ENCODE measurements around the gene JPH3. TPM values are rescaled to one million over a fixed set of nuclear protein-coding genes. Genes with fewer than 3 reads are reported as not detected.
A peak's percentile ranks its signal among the peaks of the same experiment; 100 is the strongest.

The JPH3 gene
- total RNA-seq, 2 experiments from 2014 or later, result 0.08 to 0.10 TPM

DNA sequence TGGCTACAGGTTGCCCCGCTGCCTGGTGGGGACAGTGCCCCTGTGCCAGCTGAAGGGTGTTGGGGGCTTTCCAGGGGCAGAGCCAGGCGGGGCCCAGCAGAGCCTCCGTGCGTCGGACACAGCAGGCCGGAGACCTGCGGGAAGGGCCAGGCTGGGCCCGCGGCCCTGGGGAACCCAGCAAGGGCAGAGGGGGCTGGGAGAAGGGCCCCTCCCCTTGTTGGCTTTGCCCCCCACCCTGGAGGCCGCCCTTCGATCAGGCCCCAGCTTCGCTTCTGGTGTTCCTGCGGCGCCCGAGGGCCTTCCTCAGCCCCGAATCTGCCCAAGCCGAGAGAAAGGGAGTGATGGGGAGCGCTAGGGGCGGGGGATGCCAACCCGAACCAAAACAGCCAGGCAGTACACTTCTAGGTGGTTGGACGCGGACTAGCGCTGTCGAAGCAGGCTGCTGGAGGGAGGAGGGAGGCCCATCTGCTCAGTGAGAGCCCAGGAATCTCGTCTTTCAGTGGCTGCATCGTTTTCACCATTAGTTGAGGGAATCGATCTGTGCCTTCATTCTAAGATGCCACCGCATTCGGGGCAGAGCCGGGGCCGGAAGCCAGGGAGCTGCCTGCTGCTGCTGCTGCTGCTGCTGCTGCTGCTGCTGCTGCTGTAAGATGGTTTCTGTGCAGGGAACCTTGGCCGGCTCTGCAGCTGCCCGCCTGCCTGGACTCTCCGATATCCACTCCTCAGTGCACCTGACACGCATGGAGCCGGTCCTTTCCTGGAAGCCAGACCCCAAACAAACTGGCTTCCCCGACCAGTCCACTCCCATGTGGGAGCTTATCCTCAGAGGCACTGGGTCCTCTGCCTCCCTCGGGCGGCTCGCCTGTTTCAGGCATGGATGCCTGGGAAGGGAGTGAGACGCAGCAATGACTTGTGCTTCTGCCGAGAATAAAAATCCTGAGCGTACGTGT lies 1.7 kb downstream of the JPH3 start:
- Mint-ChIP-seq H3K27ac (no peak overlapping the region), H3K36me3 (no peaks in the 10 kb centered on the region), H3K27me3 (peaks cover 88% of the 10 kb centered on the region), H3K4me1 (peaks cover 9% of the 10 kb centered on the region), H3K9me3 (no peaks in the 10 kb centered on the region), H3K4me3 (no peak overlapping the region)
- no peak for DNase-seq

DNA sequence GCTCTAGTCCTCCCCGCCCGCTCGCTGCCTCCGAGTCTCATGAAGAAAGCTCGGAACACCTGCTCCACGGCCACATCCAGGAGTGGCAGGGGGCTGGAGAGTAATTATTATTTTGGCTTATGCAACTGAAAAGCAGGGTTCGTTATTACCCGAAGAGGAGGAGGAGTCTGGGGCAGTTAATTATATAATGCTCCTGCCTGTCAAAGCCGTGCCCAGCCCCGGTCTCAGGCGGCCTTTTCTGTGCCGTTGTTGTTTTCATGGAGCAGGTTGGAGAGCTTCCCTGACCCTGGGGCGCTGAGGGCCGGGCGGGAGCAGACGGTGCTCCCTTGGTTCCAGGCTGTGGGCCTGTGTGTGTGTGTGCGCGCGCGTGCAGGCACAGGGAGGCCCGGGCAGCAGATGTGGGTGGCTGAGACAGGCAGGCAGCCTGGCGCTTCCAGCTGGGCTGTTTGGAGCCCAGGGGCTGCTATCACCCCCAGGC lies 2.4 kb downstream of the JPH3 start:
- H3K4me3 Mint-ChIP-seq, result no peak overlapping the region
- no peak for DNase-seq
- no peaks in the 10 kb centered on the region for H3K9me3 Mint-ChIP-seq
- H3K36me3 Mint-ChIP-seq, result no peaks in the 10 kb centered on the region
- H3K4me1 Mint-ChIP-seq, result peaks cover 9% of the 10 kb centered on the region
- H3K27ac Mint-ChIP-seq, result no peak overlapping the region
- peaks cover 81% of the 10 kb centered on the region for H3K27me3 Mint-ChIP-seq

DNA sequence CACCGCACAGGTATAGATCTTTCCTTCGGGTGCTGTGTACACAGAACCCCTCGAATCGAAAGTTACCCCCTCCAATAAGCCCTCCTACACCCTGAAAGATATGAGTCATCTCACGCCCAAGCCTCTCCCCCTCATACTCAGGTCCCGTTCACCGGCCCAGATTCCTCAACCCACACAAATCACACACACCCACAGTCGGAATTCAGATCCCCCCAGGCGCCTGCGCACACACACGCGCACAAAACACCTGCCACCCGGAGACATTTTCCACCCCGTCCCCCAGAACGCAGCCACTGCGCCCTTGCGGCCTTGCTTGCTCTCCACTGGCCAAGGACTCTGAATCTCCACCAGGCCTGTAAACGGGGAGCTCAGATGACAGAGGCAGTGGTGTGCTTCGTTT lies 4.9 kb downstream of the JPH3 start:
- H3K27ac Mint-ChIP-seq, result no peak overlapping the region
- H3K4me1 Mint-ChIP-seq, result peaks cover 9% of the 10 kb centered on the region
- no peak for DNase-seq
- no peaks in the 10 kb centered on the region for H3K36me3 Mint-ChIP-seq
- peaks cover 59% of the 10 kb centered on the region for H3K27me3 Mint-ChIP-seq
- H3K9me3 Mint-ChIP-seq, result no peaks in the 10 kb centered on the region
- H3K4me3 Mint-ChIP-seq, result no peak overlapping the region

DNA sequence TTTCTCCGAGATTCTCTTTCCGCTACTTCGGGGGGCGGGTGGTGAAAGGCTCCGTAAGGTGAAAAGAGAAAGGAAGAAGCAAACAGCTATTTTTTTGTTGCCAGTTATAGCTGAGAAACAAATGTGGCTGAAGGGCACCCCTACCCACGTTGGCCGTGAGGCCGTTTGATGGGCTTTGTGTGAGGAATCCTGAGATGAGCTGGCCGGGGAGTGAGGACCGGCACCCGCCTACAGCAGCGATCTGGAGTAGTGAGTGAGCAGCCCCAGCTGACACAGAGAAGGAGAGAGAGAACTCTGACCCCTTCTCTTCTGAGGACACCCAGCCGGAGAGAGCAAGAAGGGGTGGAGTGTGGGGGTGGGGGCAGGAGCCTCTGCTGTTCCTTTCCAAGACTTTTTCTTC lies 5.6 kb downstream of the JPH3 start:
- no peak overlapping the region for H3K4me3 Mint-ChIP-seq
- H3K27ac Mint-ChIP-seq, result no peak overlapping the region
- peaks cover 9% of the 10 kb centered on the region for H3K4me1 Mint-ChIP-seq
- DNase-seq, result no peak
- H3K9me3 Mint-ChIP-seq, result no peaks in the 10 kb centered on the region
- H3K27me3 Mint-ChIP-seq, result peaks cover 58% of the 10 kb centered on the region
- no peaks in the 10 kb centered on the region for H3K36me3 Mint-ChIP-seq

DNA sequence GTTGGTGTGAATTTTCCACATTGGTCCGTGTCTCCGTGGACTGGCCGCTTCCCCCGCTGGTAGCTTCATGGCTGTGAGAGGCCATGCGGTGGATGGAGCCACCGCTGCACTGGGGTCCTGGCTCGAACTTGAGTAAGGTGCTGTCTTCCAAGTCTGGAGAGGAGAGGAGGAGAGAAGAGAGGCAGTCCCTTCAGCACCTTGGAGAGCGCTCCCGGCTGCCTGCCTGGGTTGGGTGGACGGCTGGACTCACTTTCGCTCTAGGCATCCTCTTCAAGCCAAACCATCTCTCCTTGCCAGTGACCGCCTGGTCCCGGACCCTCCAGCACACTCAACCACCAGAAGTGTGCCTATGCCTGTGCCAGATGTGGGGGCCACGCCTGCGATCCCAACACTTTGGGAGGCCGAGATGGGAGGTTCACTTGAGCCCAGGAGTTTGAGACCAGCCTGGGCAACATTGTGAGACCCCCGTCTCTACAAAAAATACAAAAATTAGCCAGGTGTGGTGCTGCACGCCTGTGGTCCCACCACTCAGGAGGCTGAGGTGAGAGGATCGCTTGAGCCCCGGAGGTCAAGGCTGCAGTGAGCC lies 6.2 kb downstream of the JPH3 start:
- Mint-ChIP-seq H3K4me1 (peaks cover 6% of the 10 kb centered on the region), H3K36me3 (no peaks in the 10 kb centered on the region), H3K27me3 (peaks cover 51% of the 10 kb centered on the region), H3K27ac (no peak overlapping the region), H3K9me3 (no peaks in the 10 kb centered on the region), H3K4me3 (no peak overlapping the region)
- DNase-seq, result peak; percentile 39

DNA sequence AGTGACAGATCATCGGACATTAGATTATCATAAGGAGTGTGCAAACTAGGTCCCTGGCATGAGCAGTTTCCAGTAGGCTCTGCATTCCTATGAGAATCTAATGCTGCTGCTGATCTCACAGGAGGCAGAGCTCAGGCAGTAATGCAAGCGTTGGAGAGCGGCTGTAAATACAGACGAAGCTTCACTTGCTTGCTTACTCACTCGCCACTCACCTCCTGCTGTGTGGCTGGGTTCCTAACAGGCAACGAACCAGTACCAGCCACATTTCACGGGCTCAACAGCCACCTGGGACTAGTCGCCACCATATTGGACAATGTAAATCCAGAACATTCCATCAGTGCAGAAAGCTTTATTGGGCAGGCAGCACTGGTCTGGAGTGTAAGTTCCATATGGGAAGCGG lies 7.7 kb downstream of the JPH3 start:
- Mint-ChIP-seq H3K27ac (no peak overlapping the region), H3K4me3 (no peak overlapping the region), H3K27me3 (peaks cover 36% of the 10 kb centered on the region), H3K9me3 (no peaks in the 10 kb centered on the region), H3K36me3 (no peaks in the 10 kb centered on the region), H3K4me1 (no peaks in the 10 kb centered on the region)
- no peak for DNase-seq

DNA sequence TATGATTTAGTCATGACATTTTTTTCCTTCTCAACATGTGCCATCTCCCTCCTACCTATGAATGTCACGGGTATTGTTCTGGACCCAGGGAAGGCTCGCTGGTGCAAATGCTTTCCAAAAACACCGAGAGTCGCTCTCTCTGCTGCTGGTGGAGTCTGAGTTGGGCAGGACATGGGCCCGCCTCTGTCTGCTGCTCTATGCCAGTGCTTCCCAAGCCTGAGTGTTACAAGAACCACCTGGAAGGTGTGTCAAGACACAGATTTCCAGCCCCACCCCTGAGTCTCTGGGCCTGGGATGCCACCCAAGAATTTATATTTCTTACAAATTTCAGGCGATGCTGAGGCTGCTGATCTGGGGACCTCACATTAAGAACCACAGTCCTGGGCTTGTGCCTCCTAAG lies 9.1 kb downstream of the JPH3 start:
- DNase-seq, result no peak
- Mint-ChIP-seq H3K9me3 (no peaks in the 10 kb centered on the region), H3K4me3 (no peak overlapping the region), H3K36me3 (no peaks in the 10 kb centered on the region), H3K4me1 (no peaks in the 10 kb centered on the region), H3K27ac (no peak overlapping the region), H3K27me3 (peaks cover 25% of the 10 kb centered on the region)

DNA sequence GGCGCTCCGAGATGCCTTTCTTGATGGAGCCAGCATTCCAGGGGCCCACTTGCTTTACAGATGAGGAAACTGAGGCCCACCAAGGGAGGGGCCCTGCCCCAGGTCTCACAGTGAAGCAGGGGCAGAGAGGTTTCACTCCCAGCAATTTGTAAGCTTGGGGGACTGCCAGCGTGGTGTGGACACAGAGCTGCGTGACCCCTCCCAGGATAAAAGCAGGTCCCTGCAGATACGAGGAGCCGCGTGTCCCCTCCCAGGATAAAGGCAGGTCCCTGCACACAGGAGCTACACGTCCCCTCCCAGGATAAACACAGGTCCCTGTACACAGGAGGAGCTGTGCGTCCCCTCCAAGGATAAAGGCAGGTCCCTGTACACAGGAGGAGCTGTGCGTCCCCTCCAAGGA lies 11.7 kb downstream of the JPH3 start:
- H3K27me3 Mint-ChIP-seq, result peaks cover 6% of the 10 kb centered on the region
- H3K36me3 Mint-ChIP-seq, result no peaks in the 10 kb centered on the region
- no peaks in the 10 kb centered on the region for H3K9me3 Mint-ChIP-seq
- no peak for DNase-seq
- H3K27ac Mint-ChIP-seq, result no peak overlapping the region
- no peak overlapping the region for H3K4me3 Mint-ChIP-seq
- H3K4me1 Mint-ChIP-seq, result no peaks in the 10 kb centered on the region

DNA sequence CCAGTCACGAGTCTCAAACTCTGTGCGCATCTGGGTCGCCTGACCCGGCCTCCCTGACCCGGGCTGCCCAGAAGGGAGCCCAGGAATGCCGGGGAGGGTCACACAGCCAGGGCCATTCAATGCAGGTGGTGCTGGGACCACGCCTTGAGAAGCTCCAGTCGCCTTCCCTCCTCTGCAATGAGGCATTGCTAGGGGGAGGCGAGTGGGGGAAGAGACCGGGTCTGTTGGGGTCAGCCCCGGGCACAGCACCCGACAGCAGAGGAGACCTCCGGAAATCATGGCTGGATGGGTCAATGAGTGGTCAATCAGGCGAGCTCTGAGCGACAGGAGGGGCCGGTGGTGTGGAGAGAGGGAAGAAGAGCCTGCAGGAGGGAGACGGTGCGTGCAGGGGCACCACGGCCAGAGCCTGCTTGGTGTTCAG lies 13.3 kb downstream of the JPH3 start:
- no peaks in the 10 kb centered on the region for H3K36me3 Mint-ChIP-seq

DNA sequence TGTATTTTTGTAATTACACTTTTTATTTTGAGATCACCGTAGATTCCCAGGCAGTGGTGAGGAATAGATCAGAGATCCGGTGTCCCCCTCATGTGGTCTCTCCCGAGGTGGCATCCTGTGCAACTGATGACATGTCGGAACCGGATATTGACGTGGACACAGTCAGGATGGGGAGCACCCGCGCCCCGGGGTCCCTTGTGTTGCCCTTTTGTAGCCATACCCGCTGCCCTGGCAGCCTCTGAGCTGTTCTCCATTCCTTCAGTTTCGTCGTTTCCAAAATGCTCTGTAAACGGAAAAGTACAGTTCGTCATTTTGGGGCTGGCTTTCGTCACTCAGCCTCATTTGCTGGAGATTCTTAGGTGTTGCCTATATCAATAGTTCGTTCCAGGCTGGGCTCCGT lies 14.2 kb downstream of the JPH3 start:
- Mint-ChIP-seq H3K4me1 (no peaks in the 10 kb centered on the region), H3K27me3 (peaks cover 15% of the 10 kb centered on the region), H3K4me3 (no peak overlapping the region), H3K27ac (no peak overlapping the region), H3K9me3 (no peaks in the 10 kb centered on the region), H3K36me3 (no peaks in the 10 kb centered on the region)
- DNase-seq, result no peak

More for the DNA sequence above, 13.3 kb downstream of the JPH3 start:
- Mint-ChIP-seq H3K27ac (no peak overlapping the region), H3K4me1 (no peaks in the 10 kb centered on the region), H3K9me3 (no peaks in the 10 kb centered on the region), H3K4me3 (no peak overlapping the region), H3K27me3 (peaks cover 15% of the 10 kb centered on the region)
- no peak for DNase-seq

DNA sequence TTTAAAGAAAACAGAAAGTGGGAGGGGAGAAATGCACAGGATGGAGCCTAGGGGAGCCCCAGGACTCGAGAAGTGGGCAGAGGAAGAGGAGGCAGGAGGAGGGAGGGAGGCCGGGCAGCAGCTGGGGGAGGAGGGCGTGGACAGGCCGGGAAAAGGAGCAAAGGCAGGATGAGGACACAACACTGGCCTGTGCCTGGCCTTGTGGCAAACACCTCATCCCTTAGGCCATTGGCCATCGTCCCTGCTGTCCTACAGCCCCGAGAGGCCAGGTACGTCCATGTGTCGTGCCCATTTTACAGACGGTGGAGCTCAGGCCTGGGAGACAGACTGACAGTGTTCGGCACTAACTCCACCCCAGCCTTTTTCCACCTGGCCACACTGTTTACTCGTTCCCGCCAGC lies 15.9 kb downstream of the JPH3 start:
- H3K4me3 Mint-ChIP-seq, result no peak overlapping the region
- H3K4me1 Mint-ChIP-seq, result no peaks in the 10 kb centered on the region
- H3K27ac Mint-ChIP-seq, result no peak overlapping the region
- no peaks in the 10 kb centered on the region for H3K9me3 Mint-ChIP-seq
- H3K36me3 Mint-ChIP-seq, result no peaks in the 10 kb centered on the region
- no peak for DNase-seq
- H3K27me3 Mint-ChIP-seq, result peaks cover 15% of the 10 kb centered on the region

DNA sequence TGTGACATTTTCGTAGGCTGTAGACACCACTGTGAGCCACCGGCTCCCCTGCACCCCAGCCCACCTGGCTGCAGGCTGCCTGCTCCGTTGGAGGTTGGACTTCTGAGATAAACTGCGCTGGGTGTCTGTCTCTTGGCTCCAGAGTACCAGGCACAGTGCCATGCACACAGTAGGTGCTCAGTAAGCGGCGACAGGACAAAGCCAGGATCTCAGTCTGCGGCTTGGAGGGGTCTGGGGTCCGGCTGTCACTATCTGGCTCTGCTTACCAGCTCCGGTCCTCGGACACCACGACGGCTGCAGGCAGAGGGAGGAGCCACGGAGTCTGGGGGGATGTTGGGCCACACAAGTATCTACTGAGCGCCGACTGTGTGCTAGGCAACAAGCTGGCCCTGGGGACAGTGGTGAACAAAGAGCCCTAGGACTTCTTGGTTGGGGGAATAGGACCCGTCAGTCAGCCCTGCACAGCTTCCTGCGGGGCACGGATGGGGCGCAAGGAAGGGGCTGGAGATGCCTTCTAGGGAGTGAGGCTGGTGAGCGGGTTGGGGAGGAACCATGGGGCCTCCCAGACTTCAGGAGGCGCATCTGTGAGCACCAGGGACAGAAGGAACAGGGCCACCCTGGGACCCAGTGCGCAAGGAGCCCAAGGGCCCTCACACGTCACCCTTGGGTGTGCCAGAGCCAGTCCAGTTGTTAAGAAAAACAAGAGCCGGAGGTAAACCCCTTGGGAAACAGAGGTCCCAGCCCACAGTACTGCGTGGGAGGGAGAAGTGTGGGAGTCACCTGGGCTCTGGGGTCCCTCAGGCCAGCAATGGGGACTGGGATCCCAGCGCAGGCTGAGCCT lies 17.3 kb downstream of the JPH3 start:
- peaks cover 15% of the 10 kb centered on the region for H3K27me3 Mint-ChIP-seq
- no peaks in the 10 kb centered on the region for H3K36me3 Mint-ChIP-seq
- DNase-seq, result no peak
- no peaks in the 10 kb centered on the region for H3K9me3 Mint-ChIP-seq
- H3K4me1 Mint-ChIP-seq, result no peaks in the 10 kb centered on the region
- H3K27ac Mint-ChIP-seq, result no peak overlapping the region
- H3K4me3 Mint-ChIP-seq, result no peak overlapping the region

DNA sequence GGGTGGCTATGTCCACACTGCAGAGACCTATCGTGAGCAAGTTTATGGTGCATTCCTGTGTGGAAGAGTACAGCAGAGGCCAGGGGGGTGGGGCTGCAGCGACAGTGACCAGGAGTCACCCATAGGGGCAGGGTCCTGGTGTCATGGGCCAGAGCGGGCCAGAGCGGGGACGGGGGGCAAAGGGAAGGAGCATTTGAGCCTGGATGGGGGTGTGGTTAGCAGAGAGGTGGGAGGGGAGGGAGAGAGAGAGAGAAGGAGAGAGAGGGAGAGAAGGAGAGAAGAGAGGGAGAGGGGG lies 17.8 kb downstream of the JPH3 start:
- DNase-seq, result no peak
- Mint-ChIP-seq H3K4me3 (no peak overlapping the region), H3K36me3 (no peaks in the 10 kb centered on the region), H3K9me3 (no peaks in the 10 kb centered on the region), H3K4me1 (no peaks in the 10 kb centered on the region), H3K27me3 (peaks cover 15% of the 10 kb centered on the region), H3K27ac (no peak overlapping the region)

DNA sequence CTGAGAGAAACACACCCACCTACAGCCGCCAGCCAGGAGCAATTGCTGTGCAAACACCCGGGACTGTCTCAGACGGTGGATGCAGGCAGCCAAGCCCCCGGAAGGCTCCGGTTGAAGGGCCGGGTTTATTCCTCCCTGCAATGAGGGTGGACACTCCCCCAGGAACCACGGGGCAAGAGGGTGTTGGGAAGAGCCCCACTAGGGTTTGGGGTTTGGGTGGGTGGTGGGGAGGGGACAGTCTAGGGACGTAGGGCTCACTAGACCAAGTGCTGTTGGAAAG lies 19.2 kb downstream of the JPH3 start:
- Mint-ChIP-seq H3K9me3 (no peaks in the 10 kb centered on the region), H3K4me3 (no peak overlapping the region), H3K4me1 (no peaks in the 10 kb centered on the region), H3K36me3 (no peaks in the 10 kb centered on the region), H3K27me3 (peaks cover 12% of the 10 kb centered on the region), H3K27ac (no peak overlapping the region)
- DNase-seq, result no peak

DNA sequence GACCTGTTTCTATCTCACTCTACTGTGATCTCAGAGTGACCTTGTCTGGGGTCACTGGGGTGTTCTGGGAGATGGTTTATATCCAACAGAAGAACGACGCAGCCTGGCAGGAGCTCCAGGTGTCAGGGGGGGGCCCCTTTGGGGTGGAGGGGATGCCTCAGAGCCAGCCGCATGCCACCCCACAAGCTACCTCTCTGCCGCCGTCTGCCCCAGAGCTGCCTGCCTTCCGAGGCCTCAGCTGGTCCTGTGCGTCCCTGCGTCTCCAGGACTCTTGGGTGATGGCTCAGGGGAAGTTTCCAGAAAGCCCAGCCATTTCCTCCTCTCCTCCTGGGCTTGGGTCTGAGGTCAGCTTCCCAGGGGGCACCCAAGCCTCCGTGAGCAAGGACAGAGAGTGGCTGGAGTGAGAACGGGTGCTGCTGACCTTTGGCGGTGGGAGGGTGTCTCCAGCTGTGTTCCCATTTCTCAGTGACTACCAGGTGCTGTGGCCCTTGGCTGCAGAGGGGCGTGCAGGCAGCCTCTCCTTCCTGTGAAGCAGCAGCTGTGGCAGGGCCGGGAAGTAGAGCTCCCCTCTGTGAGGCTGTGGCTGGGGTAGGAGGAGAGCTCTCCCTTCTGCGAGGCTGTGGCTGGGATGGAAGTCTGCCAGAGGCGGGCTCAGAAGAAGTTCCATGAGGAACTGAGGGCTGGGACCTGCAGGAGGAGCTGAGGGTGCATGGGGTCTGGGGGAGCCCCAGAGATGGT lies 19.8 kb downstream of the JPH3 start:
- H3K9me3 Mint-ChIP-seq, result no peaks in the 10 kb centered on the region
- peaks cover 12% of the 10 kb centered on the region for H3K27me3 Mint-ChIP-seq
- no peak for DNase-seq
- H3K36me3 Mint-ChIP-seq, result no peaks in the 10 kb centered on the region
- H3K27ac Mint-ChIP-seq, result no peak overlapping the region
- no peak overlapping the region for H3K4me3 Mint-ChIP-seq
- no peaks in the 10 kb centered on the region for H3K4me1 Mint-ChIP-seq

All from activated naive CD8-positive, alpha-beta T cell treated with anti-CD3 and anti-CD28 coated beads for 36 hours (primary cell).